Neural progenitor cell (in vitro differentiated cells): ENCODE data around the gene CHST12. TPM values are rescaled to one million over a fixed set of nuclear protein-coding genes. Genes with fewer than 3 reads are reported as not detected.
A peak's percentile ranks its signal among the peaks of the same experiment; 100 is the strongest.
"Not testable (repeated sequence)": the region's sequence is repeated elsewhere in the genome, so short reads cannot be mapped to it uniquely, and the experiment has no call there.

Experiments
- DNase-seq: peaks from one replicate; pipeline ENCODE4 v3.0.0-alpha.2; 2016; ENCODE audit warnings: low spot score
- H2AFZ ChIP-seq: fragments of 200-600 bp; sonication (generic); replicated peaks from 2 replicates; pipeline ENCODE4 v1.6.1; 2016; ENCODE audit warnings: antibody characterized with exemption
- H3F3A ChIP-seq: fragments of 200-600 bp; sonication (generic); 2 replicates; pipeline ENCODE4 v1.6.1; 2016; ENCODE audit warnings: antibody characterized with exemption, low read depth
- H3K27ac ChIP-seq: fragments of 200-600 bp; sonication (generic); 2 replicates; pipeline ENCODE4 v1.5.1; 2016; ENCODE audit warnings: mild to moderate bottlenecking
- H3K27me3 ChIP-seq: fragments of 200-600 bp; sonication (generic); 2 replicates; pipeline ENCODE4 v1.6.1; 2016; ENCODE audit warnings: mild to moderate bottlenecking, moderate library complexity
- H3K36me3 ChIP-seq: fragments of 200-600 bp; sonication (generic); 2 replicates; pipeline ENCODE4 v1.5.1; 2016
- H3K4me1 ChIP-seq: fragments of 200-600 bp; sonication (generic); 2 replicates; pipeline ENCODE4 v1.6.1; 2016; ENCODE audit warnings: mixed run types
- H3K4me2 ChIP-seq: fragments of 200-600 bp; sonication (generic); 2 replicates; pipeline ENCODE4 v1.6.1; 2016
- H3K4me3 ChIP-seq: fragments of 200-600 bp; sonication (generic); 2 replicates; pipeline ENCODE4 v1.5.1; 2016
- H3K79me2 ChIP-seq: fragments of 200-600 bp; sonication (generic); 2 replicates; pipeline ENCODE4 v1.6.1; 2016; ENCODE audit warnings: low read depth
- H3K9ac ChIP-seq: fragments of 200-600 bp; sonication (generic); 2 replicates; pipeline ENCODE4 v1.6.1; 2016
- H3K9me3 ChIP-seq: fragments of 200-600 bp; sonication (generic); 2 replicates; pipeline ENCODE4 v1.5.1; 2016; ENCODE audit warnings: low read depth
- H4K20me1 ChIP-seq: fragments of 200-600 bp; sonication (generic); 2 replicates; pipeline ENCODE4 v1.6.1; 2016; ENCODE audit warnings: low read depth
- H3K27ac Mint-ChIP-seq: 3 replicates; pipeline ENCODE4 v1.8.0; 2021; ENCODE audit warnings: mixed read lengths
- H3K27me3 Mint-ChIP-seq: 2 replicates; pipeline ENCODE4 v1.8.0; 2022; ENCODE audit warnings: low read depth, mild to moderate bottlenecking, inconsistent platforms, moderate library complexity, mixed read lengths; ENCODE audit not compliant: insufficient read depth
- H3K36me3 Mint-ChIP-seq: 3 replicates; pipeline ENCODE4 v1.8.0; 2021; ENCODE audit warnings: mixed read lengths
- H3K4me1 Mint-ChIP-seq: 3 replicates; pipeline ENCODE4 v1.8.0; 2021; ENCODE audit warnings: mixed read lengths
- H3K4me3 Mint-ChIP-seq: 3 replicates; pipeline ENCODE4 v1.8.0; 2021; ENCODE audit warnings: mild to moderate bottlenecking, moderate library complexity, mixed read lengths
- H3K9me3 Mint-ChIP-seq: 3 replicates; pipeline ENCODE4 v1.8.0; 2020; ENCODE audit warnings: mixed read lengths
- EZH2 ChIP-seq: fragments of 200-600 bp; sonication (generic); IDR thresholded peaks from 2 replicates; pipeline ENCODE4 v1.6.1; 2017; ENCODE audit warnings: antibody characterized with exemption, mild to moderate bottlenecking, moderate library complexity
- EZH2phosphoT487 ChIP-seq: fragments of 200-600 bp; sonication (generic); IDR thresholded peaks from 2 replicates; pipeline ENCODE4 v1.6.1; 2017; ENCODE audit warnings: antibody characterized with exemption
- total RNA-seq: library from RNA; depleted of rRNA; stranded (reverse); fragments of >200 nt; gene quantifications from 2 replicates; pipeline ENCODE4 v1.2.3, GENCODE V29; 2015; ENCODE audit warnings: low replicate concordance
- TF ChIP-seq, protein P1 (sequence below): fragments of 200-600 bp; sonication (generic); IDR thresholded peaks from 2 replicates; pipeline ENCODE4 v1.5.1; 2017; ENCODE audit warnings: antibody characterized with exemption, mild to moderate bottlenecking

CHST12 gene
- total RNA-seq, 1 donor from 2014 or later = 0.43 TPM

- H3K27ac Mint-ChIP-seq = no peak overlapping the region
- H3K4me3 Mint-ChIP-seq = no peak overlapping the region
- H3K27ac ChIP-seq = no peak overlapping the region
Measured at GRCh38 chr7:2387897-2388636, 15.3 kb upstream of the CHST12 start.

GRCh38 chr7:2388637-2388954 lies 14.8 kb upstream of the CHST12 start:
- Histone ChIP-seq H2AFZ (no peak overlapping the region), H3K4me3 (no peak overlapping the region), H3K9me3 (no peaks in the 10 kb centered on the region), H3K27ac (no peak overlapping the region), H3K4me1 (peaks cover 7% of the 10 kb centered on the region), H3K27me3 (no peaks in the 10 kb centered on the region), H3K4me2 (no peak overlapping the region), H3K9ac (no peak overlapping the region), H4K20me1 (no peaks in the 10 kb centered on the region), H3K36me3 (no peaks in the 10 kb centered on the region), H3K79me2 (no peaks in the 10 kb centered on the region), H3F3A (peaks cover 12% of the 10 kb centered on the region)
- H3K9me3 Mint-ChIP-seq = no peaks in the 10 kb centered on the region
- no peak overlapping the region for H3K4me3 Mint-ChIP-seq
- peaks cover 3% of the 10 kb centered on the region for H3K36me3 Mint-ChIP-seq
- peaks cover 4% of the 10 kb centered on the region for H3K27me3 Mint-ChIP-seq
- TF ChIP-seq, protein P1, sequence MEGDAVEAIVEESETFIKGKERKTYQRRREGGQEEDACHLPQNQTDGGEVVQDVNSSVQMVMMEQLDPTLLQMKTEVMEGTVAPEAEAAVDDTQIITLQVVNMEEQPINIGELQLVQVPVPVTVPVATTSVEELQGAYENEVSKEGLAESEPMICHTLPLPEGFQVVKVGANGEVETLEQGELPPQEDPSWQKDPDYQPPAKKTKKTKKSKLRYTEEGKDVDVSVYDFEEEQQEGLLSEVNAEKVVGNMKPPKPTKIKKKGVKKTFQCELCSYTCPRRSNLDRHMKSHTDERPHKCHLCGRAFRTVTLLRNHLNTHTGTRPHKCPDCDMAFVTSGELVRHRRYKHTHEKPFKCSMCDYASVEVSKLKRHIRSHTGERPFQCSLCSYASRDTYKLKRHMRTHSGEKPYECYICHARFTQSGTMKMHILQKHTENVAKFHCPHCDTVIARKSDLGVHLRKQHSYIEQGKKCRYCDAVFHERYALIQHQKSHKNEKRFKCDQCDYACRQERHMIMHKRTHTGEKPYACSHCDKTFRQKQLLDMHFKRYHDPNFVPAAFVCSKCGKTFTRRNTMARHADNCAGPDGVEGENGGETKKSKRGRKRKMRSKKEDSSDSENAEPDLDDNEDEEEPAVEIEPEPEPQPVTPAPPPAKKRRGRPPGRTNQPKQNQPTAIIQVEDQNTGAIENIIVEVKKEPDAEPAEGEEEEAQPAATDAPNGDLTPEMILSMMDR = no peak
- no peak for TF ChIP-seq EZH2phosphoT487
- TF ChIP-seq EZH2 = no peak
- H3K4me1 Mint-ChIP-seq = peaks cover 21% of the 10 kb centered on the region
- no peak overlapping the region for H3K27ac Mint-ChIP-seq
- DNase-seq = no peak

More at GRCh38 chr7:2387897-2388636, 15.3 kb upstream of the CHST12 start:
- H2AFZ ChIP-seq = no peak overlapping the region
- Mint-ChIP-seq H3K27me3 (peaks cover 4% of the 10 kb centered on the region), H3K36me3 (peaks cover 3% of the 10 kb centered on the region), H3K4me1 (peaks cover 19% of the 10 kb centered on the region), H3K9me3 (no peaks in the 10 kb centered on the region)
- peaks cover 7% of the 10 kb centered on the region for H3F3A ChIP-seq
- DNase-seq = no peak
- H3K36me3 ChIP-seq = no peaks in the 10 kb centered on the region
- no peak overlapping the region for H3K4me3 ChIP-seq
- H3K79me2 ChIP-seq = no peaks in the 10 kb centered on the region
- no peaks in the 10 kb centered on the region for H3K27me3 ChIP-seq
- peaks cover 7% of the 10 kb centered on the region for H3K4me1 ChIP-seq
- no peaks in the 10 kb centered on the region for H4K20me1 ChIP-seq
- no peaks in the 10 kb centered on the region for H3K9me3 ChIP-seq
- no peak overlapping the region for H3K4me2 ChIP-seq
- TF ChIP-seq, protein P1 = no peak
- TF ChIP-seq EZH2phosphoT487 (no peak), EZH2 (no peak)
- no peak overlapping the region for H3K9ac ChIP-seq

DNA sequence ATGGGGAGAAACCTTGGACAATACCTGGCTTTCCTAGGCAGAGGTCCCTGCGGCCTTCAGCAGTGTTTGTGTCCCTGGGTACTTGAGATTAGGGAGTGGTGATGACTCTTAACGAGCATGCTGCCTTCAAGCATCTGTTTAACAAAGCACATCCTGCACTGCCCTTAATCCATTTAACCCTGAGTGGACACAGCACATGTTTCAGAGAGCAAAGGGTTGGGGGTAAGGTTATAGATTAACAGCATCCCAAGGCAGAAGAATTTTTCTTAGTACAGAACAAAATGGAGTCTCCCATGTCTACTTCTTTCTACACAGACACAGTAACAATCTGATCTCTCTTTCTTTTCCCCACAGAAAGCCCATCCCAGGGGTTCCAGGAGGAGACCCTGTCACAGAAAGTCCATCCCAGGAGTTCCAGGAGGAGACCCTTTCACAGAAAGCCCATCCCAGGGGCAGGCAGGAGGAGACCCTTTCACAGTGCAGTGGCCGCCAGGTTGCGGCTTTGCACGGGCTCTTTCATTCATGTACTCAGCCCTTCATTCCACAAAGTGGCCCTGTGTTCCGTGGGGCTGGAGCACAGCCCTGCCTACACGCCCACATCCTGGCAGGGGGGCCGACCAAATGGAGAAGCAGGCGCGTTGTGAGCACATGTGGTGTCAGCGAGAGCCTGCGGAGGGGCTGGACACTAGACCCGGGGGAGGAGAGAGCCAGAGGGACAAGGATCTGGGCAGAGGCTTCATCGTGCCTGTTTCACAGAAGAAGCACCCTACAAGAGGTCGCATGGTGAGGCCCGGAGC lies 13.2 kb upstream of the CHST12 start:
- H3K9me3 Mint-ChIP-seq, H4K20me1 ChIP-seq, H3K4me1 ChIP-seq, H3K27me3 ChIP-seq, H3K9me3 ChIP-seq, H3K4me3 ChIP-seq, H3K9ac ChIP-seq, H3K36me3 ChIP-seq, H3K27ac ChIP-seq, H3K4me3 Mint-ChIP-seq, H3K79me2 ChIP-seq, H3K36me3 Mint-ChIP-seq, H3K27me3 Mint-ChIP-seq: not testable (repeated sequence)
- peak overlapping the region; percentile 94 for H3K27ac Mint-ChIP-seq
- peak overlapping the region; percentile 45 for H3K4me2 ChIP-seq
- peak overlapping the region; percentile 85 for H2AFZ ChIP-seq
- H3F3A ChIP-seq = peaks cover 14% of the 10 kb centered on the region
- H3K4me1 Mint-ChIP-seq = peaks cover 23% of the 10 kb centered on the region
- peak; percentile 30 for DNase-seq

GRCh38 chr7:2393706-2394105 lies 9.7 kb upstream of the CHST12 start:
- H3K4me3 Mint-ChIP-seq = no peak overlapping the region
- Histone ChIP-seq H3K36me3 (no peaks in the 10 kb centered on the region), H3F3A (peaks cover 14% of the 10 kb centered on the region), H3K79me2 (no peaks in the 10 kb centered on the region), H2AFZ (no peak overlapping the region), H3K27ac (no peak overlapping the region), H3K9me3 (no peaks in the 10 kb centered on the region), H3K9ac (no peak overlapping the region), H3K4me2 (no peak overlapping the region), H4K20me1 (no peaks in the 10 kb centered on the region), H3K27me3 (no peaks in the 10 kb centered on the region), H3K4me3 (no peak overlapping the region), H3K4me1 (peaks cover 7% of the 10 kb centered on the region)
- no peak for DNase-seq
- H3K4me1 Mint-ChIP-seq = peaks cover 20% of the 10 kb centered on the region
- peak overlapping the region; percentile 69 for H3K27ac Mint-ChIP-seq
- TF ChIP-seq EZH2phosphoT487 = no peak
- TF ChIP-seq EZH2 = no peak
- TF ChIP-seq, protein P1 = no peak
- H3K27me3 Mint-ChIP-seq = peaks cover 4% of the 10 kb centered on the region
- no peaks in the 10 kb centered on the region for H3K36me3 Mint-ChIP-seq
- H3K9me3 Mint-ChIP-seq = no peaks in the 10 kb centered on the region
